Peyer's patch (tissue), 4 donors: Measurements from ENCODE around the gene OLFML1. TPM values are rescaled to one million over a fixed set of nuclear protein-coding genes. Genes with fewer than 3 reads are reported as not detected.
A peak's percentile ranks its signal among the peaks of the same experiment; 100 is the strongest.

Source experiments
- DNase-seq, 3 donors: peaks; one replicate each; pipeline ENCODE4 v3.0.0-alpha.2; 2017 to 2019
- H3K27ac ChIP-seq, 4 donors: fragments of 200-600 bp; sonication (generic); one replicate each; pipeline ENCODE4 v1.5.1; 2016 to 2019
- H3K27me3 ChIP-seq, 2 donors: fragments of 200-600 bp; sonication (generic); one replicate each; pipeline ENCODE4 v1.5.1; 2019
- H3K36me3 ChIP-seq, 3 donors: fragments of 200-600 bp; sonication (generic); one replicate each; pipeline ENCODE4 v1.5.1; 2016 to 2019
- H3K4me1 ChIP-seq, 4 donors: fragments of 200-600 bp; sonication (generic); one replicate each; pipeline ENCODE4 v1.5.1; 2016 to 2019
- H3K4me3 ChIP-seq, 4 donors: fragments of 200-600 bp; sonication (generic); 1 replicate in 3 of 4; 2 replicates in 1 of 4; pipeline ENCODE4 v1.5.1; 2016 to 2019; ENCODE audit warnings: mild to moderate bottlenecking in 1 of 4
- H3K9me3 ChIP-seq, 4 donors: fragments of 200-600 bp; sonication (generic); one replicate each; pipeline ENCODE4 v1.5.1; 2016 to 2019; ENCODE audit warnings: mild to moderate bottlenecking in 1 of 4
- CTCF ChIP-seq, 6 experiments: fragments of 450-650 bp in 4 of 6; fragments of 200-600 bp in 2 of 6; sonication (generic) in 1 of 6; IDR thresholded peaks; one replicate each; pipeline ENCODE4 v1.5.1; 2017 to 2019; ENCODE audit warnings: antibody characterized with exemption in 6 of 6, mild to moderate bottlenecking in 3 of 6, moderate library complexity in 1 of 6
- POLR2A ChIP-seq, 2 donors: fragments of 450-650 bp; IDR thresholded peaks; one replicate each; pipeline ENCODE4 v1.5.1; 2017; ENCODE audit warnings: antibody characterized with exemption in 2 of 2, mild to moderate bottlenecking in 2 of 2, moderate library complexity in 2 of 2
- total RNA-seq, 4 donors: library from RNA; depleted of rRNA; stranded (reverse); fragments of >200 nt; gene quantifications; one replicate each; pipeline ENCODE4 v1.1.0, GENCODE V29; 2016

The OLFML1 gene
- total RNA-seq, 4 donors from 2014 or later, result 2.3 to 8.4 (median 3.2) TPM

GRCh38 chr11:7484131-7484530 lies 1.2 kb upstream of the OLFML1 start:
- no peaks in the 10 kb centered on the region for H3K27me3 ChIP-seq
- H3K36me3 ChIP-seq, result no peaks in the 10 kb centered on the region
- no peak overlapping the region for H3K4me3 ChIP-seq
- H3K27ac ChIP-seq, result no peak overlapping the region
- H3K4me1 ChIP-seq, result no peaks in the 10 kb centered on the region
- H3K9me3 ChIP-seq, result no peaks in the 10 kb centered on the region
- TF ChIP-seq POLR2A (IDR thresholded peaks at IDR 0.05) (no peak), CTCF (IDR thresholded peaks at IDR 0.05) (no peak)
- DNase-seq, result no peak

DNA sequence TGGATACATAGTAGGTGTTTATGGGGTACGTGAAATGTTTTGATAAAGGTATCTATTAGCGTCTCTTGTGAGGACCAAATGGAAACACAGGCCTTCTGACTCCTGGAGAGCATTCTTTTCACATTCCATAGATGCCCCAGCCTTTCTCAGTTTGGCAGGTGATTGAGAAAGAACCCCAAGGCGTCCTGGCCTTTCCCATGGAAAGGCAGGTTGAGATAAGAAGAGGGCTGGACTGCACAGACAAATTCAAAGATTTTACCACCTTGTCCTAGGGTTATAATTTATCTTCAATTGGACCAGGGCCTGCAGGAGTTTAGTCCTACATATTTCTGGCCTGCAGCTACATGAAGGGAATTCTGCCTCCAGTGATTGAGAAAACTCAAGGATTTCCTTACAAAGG lies 661 bp upstream of the OLFML1 start:
- Histone ChIP-seq H3K27ac (peak overlapping the region in 2 of 4 donors; percentile 43 to 56), H3K9me3 (no peaks in the 10 kb centered on the region), H3K36me3 (no peaks in the 10 kb centered on the region), H3K27me3 (no peaks in the 10 kb centered on the region), H3K4me1 (no peaks in the 10 kb centered on the region), H3K4me3 (no peak overlapping the region)
- TF ChIP-seq CTCF (IDR thresholded peaks at IDR 0.05) (no peak), POLR2A (IDR thresholded peaks at IDR 0.05) (no peak)
- no peak for DNase-seq

GRCh38 chr11:7486098-7486780 lies 933 bp downstream of the OLFML1 start:
- H3K9me3 ChIP-seq, result no peaks in the 10 kb centered on the region
- no peak overlapping the region for H3K27ac ChIP-seq
- no peaks in the 10 kb centered on the region for H3K27me3 ChIP-seq
- no peaks in the 10 kb centered on the region for H3K4me1 ChIP-seq
- TF ChIP-seq CTCF (IDR thresholded peaks at IDR 0.05), result no peak
- DNase-seq, result no peak
- H3K4me3 ChIP-seq, result peak overlapping the region; percentile 6 to 40 (median 28)
- H3K36me3 ChIP-seq, result no peaks in the 10 kb centered on the region

GRCh38 chr11:7486781-7487140 lies 1.5 kb downstream of the OLFML1 start:
- Histone ChIP-seq H3K9me3 (no peaks in the 10 kb centered on the region), H3K4me1 (no peaks in the 10 kb centered on the region), H3K27me3 (no peaks in the 10 kb centered on the region), H3K4me3 (peak overlapping the region in 1 of 4 donors; percentile 4), H3K36me3 (no peaks in the 10 kb centered on the region), H3K27ac (no peak overlapping the region)
- TF ChIP-seq POLR2A (IDR thresholded peaks at IDR 0.05) (no peak), CTCF (IDR thresholded peaks at IDR 0.05) (no peak)
- no peak for DNase-seq

GRCh38 chr11:7487360-7487759 lies 2.1 kb downstream of the OLFML1 start:
- no peak overlapping the region for H3K27ac ChIP-seq
- TF ChIP-seq CTCF (IDR thresholded peaks at IDR 0.05) (no peak), POLR2A (IDR thresholded peaks at IDR 0.05) (no peak)
- no peaks in the 10 kb centered on the region for H3K9me3 ChIP-seq
- H3K4me1 ChIP-seq, result no peaks in the 10 kb centered on the region
- no peaks in the 10 kb centered on the region for H3K27me3 ChIP-seq
- no peak for DNase-seq
- no peaks in the 10 kb centered on the region for H3K36me3 ChIP-seq
- no peak overlapping the region for H3K4me3 ChIP-seq

GRCh38 chr11:7488681-7489080 lies 3.4 kb downstream of the OLFML1 start:
- Histone ChIP-seq H3K27ac (no peak overlapping the region), H3K9me3 (no peaks in the 10 kb centered on the region), H3K4me3 (no peak overlapping the region), H3K36me3 (no peaks in the 10 kb centered on the region), H3K4me1 (no peaks in the 10 kb centered on the region), H3K27me3 (no peaks in the 10 kb centered on the region)
- DNase-seq, result no peak
- TF ChIP-seq POLR2A (IDR thresholded peaks at IDR 0.05) (no peak), CTCF (IDR thresholded peaks at IDR 0.05) (no peak)
